ENCODE measurements around the gene SLC8A3. TPM values are rescaled to one million over a fixed set of nuclear protein-coding genes. Genes with fewer than 3 reads are reported as not detected.

The SLC8A3 gene
- total RNA-seq, 2 experiments from 2014 or later: not detected

GRCh38 chr14:70048313-70048654 is 140.5 kb downstream of the SLC8A3 start:
- DNase-seq (ENCODE audit: low spot score): no peak
- CTCF ChIA-PET (ENCODE audit: unreplicated experiment): no interaction called here

GRCh38 chr14:70047598-70048312 is 141.0 kb downstream of the SLC8A3 start:
- Histone ChIP-seq H3K4me2 (ENCODE audit: low read length) (no peak overlapping the region), H3K4me1 (ENCODE audit: insufficient read depth, low read length, poor library complexity, severe bottlenecking) (no peaks in the 10 kb centered on the region), H4K20me1 (ENCODE audit: insufficient read depth, low read length) (no peaks in the 10 kb centered on the region), H3K79me2 (ENCODE audit: insufficient read depth, low read depth, low read length) (no peaks in the 10 kb centered on the region), H3K4me3 (ENCODE audit: low read depth, low read length, poor library complexity, severe bottlenecking) (no peak overlapping the region), H2AFZ (ENCODE audit: low read length) (no peak overlapping the region), H3K27ac (ENCODE audit: low read depth, low read length, poor library complexity, severe bottlenecking) (no peak overlapping the region), H3K9me2 (ENCODE audit: insufficient read depth, low read length) (no peaks in the 10 kb centered on the region), H3K9me3 (ENCODE audit: low read length) (no peaks in the 10 kb centered on the region), H3K36me3 (ENCODE audit: insufficient read depth, low read length) (no peaks in the 10 kb centered on the region)
- ChIA-PET CTCF (ENCODE audit: unreplicated experiment) (no interaction called here), POLR2A (interaction anchor here (0.6 kb wide), 1 partner anchor 295 kb away, joined by 4 read pairs; no protein-coding TSS in a partner anchor)
- TF ChIP-seq EZH2phosphoT487 (IDR thresholded peaks at IDR 0.05; ENCODE audit: borderline replicate concordance, low read depth, low read length): no peak
- TF ChIP-seq CTCF (conservative IDR thresholded peaks at IDR 0.05; ENCODE audit: low read length): no peak
- DNase-seq (ENCODE audit: low spot score): no peak
- no TSS peak for BruUV-seq (replicated peaks)
- intact Hi-C loops (cut with micrococcal nuclease; ENCODE audit: unreplicated experiment): no loop called here

More at GRCh38 chr14:70048313-70048654, 140.5 kb downstream of the SLC8A3 start:
- TF ChIP-seq CTCF (conservative IDR thresholded peaks at IDR 0.05; ENCODE audit: low read length) (no peak), EZH2phosphoT487 (IDR thresholded peaks at IDR 0.05; ENCODE audit: borderline replicate concordance, low read depth, low read length) (no peak)
- BruUV-seq (replicated peaks): no TSS peak
- no peak overlapping the region for H3K4me2 ChIP-seq (ENCODE audit: low read length)
- no peaks in the 10 kb centered on the region for H4K20me1 ChIP-seq (ENCODE audit: insufficient read depth, low read length)
- no peaks in the 10 kb centered on the region for H3K79me2 ChIP-seq (ENCODE audit: insufficient read depth, low read depth, low read length)
- no peaks in the 10 kb centered on the region for H3K4me1 ChIP-seq (ENCODE audit: insufficient read depth, low read length, poor library complexity, severe bottlenecking)
- POLR2A ChIA-PET: no interaction called here
- intact Hi-C loops (cut with micrococcal nuclease; ENCODE audit: unreplicated experiment): no loop called here
- H3K36me3 ChIP-seq (ENCODE audit: insufficient read depth, low read length): no peaks in the 10 kb centered on the region
- no peaks in the 10 kb centered on the region for H3K9me2 ChIP-seq (ENCODE audit: insufficient read depth, low read length)
- no peak overlapping the region for H3K27ac ChIP-seq (ENCODE audit: low read depth, low read length, poor library complexity, severe bottlenecking)
- no peak overlapping the region for H2AFZ ChIP-seq (ENCODE audit: low read length)
- H3K4me3 ChIP-seq (ENCODE audit: low read depth, low read length, poor library complexity, severe bottlenecking): no peak overlapping the region
- H3K9me3 ChIP-seq (ENCODE audit: low read length): no peaks in the 10 kb centered on the region

DNA sequence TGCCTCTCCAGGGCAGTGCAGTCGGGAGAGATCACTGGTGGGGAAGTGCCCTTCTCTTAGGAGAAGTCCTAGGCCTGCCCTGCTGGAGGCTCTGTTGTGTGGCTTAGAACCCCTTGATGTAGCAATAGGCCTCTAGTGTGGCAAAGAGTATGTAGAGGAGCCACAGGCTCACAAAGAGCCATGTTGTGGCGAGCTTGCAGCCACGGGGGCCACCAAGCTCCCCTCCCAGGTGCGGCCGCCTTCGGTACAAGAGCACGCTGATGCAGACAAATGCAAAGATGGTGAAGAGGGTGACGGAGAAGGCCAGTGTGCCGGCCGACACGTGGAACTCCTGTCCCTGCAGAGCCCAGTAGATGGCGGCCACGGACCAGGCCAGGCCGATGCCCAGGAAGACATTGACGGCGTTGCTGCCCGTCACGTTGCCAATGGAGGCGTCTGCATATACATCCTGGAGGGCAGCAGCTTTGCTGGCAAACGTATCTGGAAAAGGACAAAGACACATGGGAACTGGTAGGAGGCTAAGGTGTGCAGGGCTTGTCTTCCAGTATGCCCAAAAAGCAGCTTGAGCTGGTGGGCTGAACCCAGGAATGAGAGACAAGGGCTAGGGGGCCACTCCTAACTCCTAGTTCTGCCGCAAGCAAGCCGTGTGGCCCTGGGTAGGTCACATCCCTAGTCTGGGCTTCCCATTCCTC is 142.8 kb downstream of the SLC8A3 start:
- BruUV-seq (replicated peaks): no TSS peak
- Histone ChIP-seq H3K9me2 (ENCODE audit: insufficient read depth, low read length) (no peaks in the 10 kb centered on the region), H3K4me2 (ENCODE audit: low read length) (no peak overlapping the region), H3K4me1 (ENCODE audit: insufficient read depth, low read length, poor library complexity, severe bottlenecking) (no peaks in the 10 kb centered on the region), H2AFZ (ENCODE audit: low read length) (no peak overlapping the region), H3K36me3 (ENCODE audit: insufficient read depth, low read length) (no peaks in the 10 kb centered on the region), H3K79me2 (ENCODE audit: insufficient read depth, low read depth, low read length) (no peaks in the 10 kb centered on the region), H4K20me1 (ENCODE audit: insufficient read depth, low read length) (no peaks in the 10 kb centered on the region), H3K4me3 (ENCODE audit: low read depth, low read length, poor library complexity, severe bottlenecking) (no peak overlapping the region), H3K27ac (ENCODE audit: low read depth, low read length, poor library complexity, severe bottlenecking) (no peak overlapping the region), H3K9me3 (ENCODE audit: low read length) (no peaks in the 10 kb centered on the region)
- CTCF ChIA-PET (ENCODE audit: unreplicated experiment): no interaction called here
- DNase-seq (ENCODE audit: low spot score): no peak
- TF ChIP-seq CTCF (conservative IDR thresholded peaks at IDR 0.05; ENCODE audit: low read length) (0 out of 2 replicates have a peak, but pooled peaks have one; percentile 14), EZH2phosphoT487 (IDR thresholded peaks at IDR 0.05; ENCODE audit: borderline replicate concordance, low read depth, low read length) (no peak)
- POLR2A ChIA-PET: no interaction called here
- intact Hi-C loops (cut with micrococcal nuclease; ENCODE audit: unreplicated experiment): no loop called here
